Measurements from ENCODE around the gene KCTD15. TPM values are rescaled to one million over a fixed set of nuclear protein-coding genes. Genes with fewer than 3 reads are reported as not detected.
A peak's percentile ranks its signal among the peaks of the same experiment; 100 is the strongest.

KCTD15 gene
- total RNA-seq, 2 donors from 2014 or later, result 57.5 to 72.2 TPM

- peak overlapping the region; percentile 56 for H3K4me3 ChIP-seq
Measured at GRCh38 chr19:33780746-33781145, 15.9 kb upstream of the KCTD15 start.

GRCh38 chr19:33781415-33781935 is 15.2 kb upstream of the KCTD15 start:
- TF ChIP-seq, protein P1, sequence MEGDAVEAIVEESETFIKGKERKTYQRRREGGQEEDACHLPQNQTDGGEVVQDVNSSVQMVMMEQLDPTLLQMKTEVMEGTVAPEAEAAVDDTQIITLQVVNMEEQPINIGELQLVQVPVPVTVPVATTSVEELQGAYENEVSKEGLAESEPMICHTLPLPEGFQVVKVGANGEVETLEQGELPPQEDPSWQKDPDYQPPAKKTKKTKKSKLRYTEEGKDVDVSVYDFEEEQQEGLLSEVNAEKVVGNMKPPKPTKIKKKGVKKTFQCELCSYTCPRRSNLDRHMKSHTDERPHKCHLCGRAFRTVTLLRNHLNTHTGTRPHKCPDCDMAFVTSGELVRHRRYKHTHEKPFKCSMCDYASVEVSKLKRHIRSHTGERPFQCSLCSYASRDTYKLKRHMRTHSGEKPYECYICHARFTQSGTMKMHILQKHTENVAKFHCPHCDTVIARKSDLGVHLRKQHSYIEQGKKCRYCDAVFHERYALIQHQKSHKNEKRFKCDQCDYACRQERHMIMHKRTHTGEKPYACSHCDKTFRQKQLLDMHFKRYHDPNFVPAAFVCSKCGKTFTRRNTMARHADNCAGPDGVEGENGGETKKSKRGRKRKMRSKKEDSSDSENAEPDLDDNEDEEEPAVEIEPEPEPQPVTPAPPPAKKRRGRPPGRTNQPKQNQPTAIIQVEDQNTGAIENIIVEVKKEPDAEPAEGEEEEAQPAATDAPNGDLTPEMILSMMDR (IDR thresholded peaks at IDR 0.05), result no peak
- Histone ChIP-seq H3K27ac (no peak overlapping the region), H3K4me1 (ENCODE audit: control insufficient read depth in 1 of 2, low read depth in 2 of 2) (peaks cover 4 to 16% of the 10 kb centered on the region in 2 donors), H3K36me3 (no peaks in the 10 kb centered on the region), H3K4me3 (peak overlapping the region; percentile 56), H3K27me3 (replicated peaks; ENCODE audit: insufficient read depth) (no peaks in the 10 kb centered on the region), H3K9me3 (no peaks in the 10 kb centered on the region)
- DNase-seq (ENCODE audit: low spot score) (no peak), ATAC-seq (ENCODE audit: insufficient number of reproducible peaks, low FRiP score, low read depth) (no peak)

More at GRCh38 chr19:33780746-33781145, 15.9 kb upstream of the KCTD15 start:
- Histone ChIP-seq H3K27ac (no peak overlapping the region), H3K36me3 (no peaks in the 10 kb centered on the region), H3K4me1 (ENCODE audit: control insufficient read depth in 1 of 2, low read depth in 2 of 2) (peaks cover 4 to 16% of the 10 kb centered on the region in 2 donors), H3K27me3 (replicated peaks; ENCODE audit: insufficient read depth) (no peaks in the 10 kb centered on the region), H3K9me3 (no peaks in the 10 kb centered on the region)
- ATAC-seq (ENCODE audit: insufficient number of reproducible peaks, low FRiP score, low read depth) (no peak), DNase-seq (ENCODE audit: low spot score) (no peak)
- TF ChIP-seq, protein P1 (IDR thresholded peaks at IDR 0.05), result no peak

GRCh38 chr19:33781996-33782395 is 14.7 kb upstream of the KCTD15 start:
- H3K27ac ChIP-seq, result no peak overlapping the region
- no peak overlapping the region for H3K4me3 ChIP-seq
- peaks cover 4 to 16% of the 10 kb centered on the region in 2 donors for H3K4me1 ChIP-seq (ENCODE audit: control insufficient read depth in 1 of 2, low read depth in 2 of 2)
- H3K36me3 ChIP-seq, result no peaks in the 10 kb centered on the region
- TF ChIP-seq, protein P1 (IDR thresholded peaks at IDR 0.05), result no peak
- no peaks in the 10 kb centered on the region for H3K27me3 ChIP-seq (replicated peaks; ENCODE audit: insufficient read depth)
- no peaks in the 10 kb centered on the region for H3K9me3 ChIP-seq
- ATAC-seq (ENCODE audit: insufficient number of reproducible peaks, low FRiP score, low read depth) (no peak), DNase-seq (ENCODE audit: low spot score) (no peak)

DNA sequence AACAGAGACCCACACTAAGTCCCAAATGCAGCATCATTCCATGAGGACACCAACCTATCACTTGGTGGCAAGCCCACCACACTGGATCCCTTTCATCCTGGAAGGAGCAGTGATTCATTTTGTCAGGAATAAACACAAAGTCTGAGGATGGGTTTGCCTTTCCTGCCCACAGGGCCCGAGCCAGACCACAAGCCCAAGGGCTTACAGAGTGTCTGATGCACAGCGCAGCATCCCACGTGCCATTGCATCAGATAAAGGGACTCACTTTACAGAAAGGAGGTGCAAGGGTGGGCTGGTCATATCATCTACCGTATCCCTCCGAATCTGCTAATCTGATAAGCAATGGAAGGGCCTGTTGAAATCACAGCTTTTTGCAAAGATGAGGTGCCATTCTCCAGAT is 12.2 kb upstream of the KCTD15 start:
- TF ChIP-seq, protein P1 (IDR thresholded peaks at IDR 0.05), result no peak
- no peaks in the 10 kb centered on the region for H3K9me3 ChIP-seq
- no peak for DNase-seq (ENCODE audit: low spot score)
- no peaks in the 10 kb centered on the region for H3K27me3 ChIP-seq (replicated peaks; ENCODE audit: insufficient read depth)
- no peak overlapping the region for H3K4me3 ChIP-seq
- no peaks in the 10 kb centered on the region for H3K36me3 ChIP-seq
- peaks cover 4 to 12% of the 10 kb centered on the region in 2 donors for H3K4me1 ChIP-seq (ENCODE audit: control insufficient read depth in 1 of 2, low read depth in 2 of 2)
- H3K27ac ChIP-seq, result no peak overlapping the region
- no peak for ATAC-seq (ENCODE audit: insufficient number of reproducible peaks, low FRiP score, low read depth)

DNA sequence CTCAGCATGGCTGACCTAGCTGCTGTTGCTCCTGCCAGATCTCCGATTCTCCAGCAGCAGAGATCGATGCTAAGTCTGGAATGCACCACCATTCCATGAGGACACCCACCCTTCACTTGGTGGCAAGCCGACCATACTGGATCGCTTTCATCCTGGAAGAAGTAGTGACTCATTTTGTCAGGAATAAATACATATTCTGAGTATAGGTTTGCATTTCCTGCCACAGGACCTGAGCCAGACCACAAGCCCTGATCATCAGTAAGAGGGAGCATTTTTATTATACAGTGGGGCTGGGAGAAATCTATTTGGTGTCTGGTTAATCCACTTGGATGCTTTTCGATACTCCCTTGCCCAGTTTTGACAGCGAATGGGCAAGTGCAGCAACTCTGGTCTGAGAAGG is 10.9 kb upstream of the KCTD15 start:
- ATAC-seq (ENCODE audit: insufficient number of reproducible peaks, low FRiP score, low read depth) (no peak), DNase-seq (ENCODE audit: low spot score) (no peak)
- no peaks in the 10 kb centered on the region for H3K27me3 ChIP-seq (replicated peaks; ENCODE audit: insufficient read depth)
- peaks cover 1 to 7% of the 10 kb centered on the region in 2 donors for H3K4me1 ChIP-seq (ENCODE audit: control insufficient read depth in 1 of 2, low read depth in 2 of 2)
- TF ChIP-seq, protein P1 (IDR thresholded peaks at IDR 0.05), result no peak
- no peak overlapping the region for H3K27ac ChIP-seq
- H3K4me3 ChIP-seq, result no peak overlapping the region
- H3K36me3 ChIP-seq, result no peaks in the 10 kb centered on the region
- no peaks in the 10 kb centered on the region for H3K9me3 ChIP-seq

Data from thoracic aorta (tissue), 2 donors.